ENCODE data around the gene EEF1G. TPM values are rescaled to one million over a fixed set of nuclear protein-coding genes. Genes with fewer than 3 reads are reported as not detected.

EEF1G gene, protein sequence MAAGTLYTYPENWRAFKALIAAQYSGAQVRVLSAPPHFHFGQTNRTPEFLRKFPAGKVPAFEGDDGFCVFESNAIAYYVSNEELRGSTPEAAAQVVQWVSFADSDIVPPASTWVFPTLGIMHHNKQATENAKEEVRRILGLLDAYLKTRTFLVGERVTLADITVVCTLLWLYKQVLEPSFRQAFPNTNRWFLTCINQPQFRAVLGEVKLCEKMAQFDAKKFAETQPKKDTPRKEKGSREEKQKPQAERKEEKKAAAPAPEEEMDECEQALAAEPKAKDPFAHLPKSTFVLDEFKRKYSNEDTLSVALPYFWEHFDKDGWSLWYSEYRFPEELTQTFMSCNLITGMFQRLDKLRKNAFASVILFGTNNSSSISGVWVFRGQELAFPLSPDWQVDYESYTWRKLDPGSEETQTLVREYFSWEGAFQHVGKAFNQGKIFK
- total RNA-seq: 1,936 and 2,201 TPM in 2 replicates

DNA sequence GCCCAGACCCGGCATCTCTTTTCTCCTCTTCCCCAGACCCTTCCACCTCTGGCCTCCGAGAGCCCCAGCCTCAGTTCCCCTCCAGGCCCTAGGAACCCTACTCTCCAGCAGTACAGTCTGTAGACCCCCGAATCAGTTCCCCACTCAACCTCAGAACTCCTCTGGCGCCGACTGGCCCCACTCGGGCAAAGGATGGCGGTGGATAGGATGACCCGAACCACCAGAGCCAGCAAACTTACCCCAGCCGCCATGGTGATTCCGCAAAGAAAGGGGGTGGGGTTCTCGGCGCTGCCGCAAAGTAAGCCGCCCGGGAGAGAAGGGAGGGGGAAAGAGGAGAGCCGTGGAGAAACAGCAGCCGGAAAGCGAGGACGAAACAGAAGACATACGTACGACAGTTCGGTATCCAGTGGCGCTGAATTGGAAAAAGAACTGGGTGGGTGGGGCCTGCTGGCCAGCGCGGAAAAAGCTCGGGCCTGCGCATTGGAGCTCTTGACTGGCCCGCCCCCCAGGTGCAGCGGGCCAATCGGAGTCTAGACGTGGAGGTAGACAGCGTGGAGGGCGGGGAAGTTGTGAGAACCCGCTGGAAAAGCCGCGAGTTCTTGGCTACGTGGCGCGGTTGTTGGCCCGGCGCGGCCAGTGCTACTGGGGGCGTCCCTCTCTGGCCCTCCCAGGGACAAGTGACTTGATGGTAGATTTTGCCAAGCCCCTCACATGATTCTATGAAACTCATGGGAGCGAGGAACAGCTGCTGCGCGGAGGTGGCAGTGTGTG is at the start of gene EEF1G:
Gene EEF1G, minus strand, starts transcription at position 300 of the 771 bp plus-strand sequence. Its CDS starts 49 bp downstream, at position 251.

DNA sequence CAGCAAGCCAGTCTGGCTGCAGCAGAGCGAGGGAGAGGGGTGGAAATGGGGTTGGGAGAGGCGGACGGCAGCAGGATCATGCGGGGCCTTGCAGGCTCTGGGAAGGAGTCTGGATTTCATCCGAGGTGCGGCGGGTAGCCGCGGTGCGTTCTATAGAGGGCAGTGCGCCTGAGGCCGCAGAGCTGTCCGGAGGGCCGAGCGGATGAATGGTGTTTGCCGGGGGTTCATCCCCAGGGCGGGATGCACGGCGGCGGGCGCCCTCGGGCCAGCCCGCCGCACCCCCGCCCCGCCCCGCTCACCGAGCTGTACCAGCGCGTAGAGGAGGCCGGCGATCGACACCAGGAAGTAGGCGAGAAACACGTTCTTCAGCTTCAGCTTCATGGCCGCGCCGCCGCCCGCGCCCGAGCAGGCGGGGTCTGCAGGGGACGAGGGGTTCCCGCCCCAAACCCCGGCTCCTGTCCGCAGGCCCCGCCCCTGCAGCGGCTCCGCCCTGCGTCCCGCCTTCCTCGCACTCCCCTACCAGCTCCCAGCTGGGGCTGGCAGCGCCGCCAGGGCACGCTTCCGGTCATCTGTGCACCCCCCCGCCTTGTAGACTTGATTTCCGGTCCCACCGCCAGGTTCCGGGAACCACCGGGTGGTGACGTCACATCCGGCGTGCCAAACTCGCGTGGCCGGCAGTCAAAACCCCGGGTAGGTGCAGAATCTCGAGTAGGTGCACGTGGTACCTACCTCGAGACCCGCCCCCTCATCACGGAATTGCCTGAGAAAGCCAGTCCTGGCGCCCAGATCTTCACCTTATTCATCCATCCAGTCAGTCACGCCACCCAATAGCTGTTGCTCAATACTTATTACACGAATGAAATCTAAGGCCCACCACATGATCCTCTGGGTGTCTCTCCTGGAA is 48.1 kb upstream of the EEF1G start, which contains the start of gene B3GAT3:
Gene B3GAT3, minus strand, starts transcription at position 420 of the 904 bp plus-strand sequence. Its CDS starts 39 bp downstream, at position 381.

DNA sequence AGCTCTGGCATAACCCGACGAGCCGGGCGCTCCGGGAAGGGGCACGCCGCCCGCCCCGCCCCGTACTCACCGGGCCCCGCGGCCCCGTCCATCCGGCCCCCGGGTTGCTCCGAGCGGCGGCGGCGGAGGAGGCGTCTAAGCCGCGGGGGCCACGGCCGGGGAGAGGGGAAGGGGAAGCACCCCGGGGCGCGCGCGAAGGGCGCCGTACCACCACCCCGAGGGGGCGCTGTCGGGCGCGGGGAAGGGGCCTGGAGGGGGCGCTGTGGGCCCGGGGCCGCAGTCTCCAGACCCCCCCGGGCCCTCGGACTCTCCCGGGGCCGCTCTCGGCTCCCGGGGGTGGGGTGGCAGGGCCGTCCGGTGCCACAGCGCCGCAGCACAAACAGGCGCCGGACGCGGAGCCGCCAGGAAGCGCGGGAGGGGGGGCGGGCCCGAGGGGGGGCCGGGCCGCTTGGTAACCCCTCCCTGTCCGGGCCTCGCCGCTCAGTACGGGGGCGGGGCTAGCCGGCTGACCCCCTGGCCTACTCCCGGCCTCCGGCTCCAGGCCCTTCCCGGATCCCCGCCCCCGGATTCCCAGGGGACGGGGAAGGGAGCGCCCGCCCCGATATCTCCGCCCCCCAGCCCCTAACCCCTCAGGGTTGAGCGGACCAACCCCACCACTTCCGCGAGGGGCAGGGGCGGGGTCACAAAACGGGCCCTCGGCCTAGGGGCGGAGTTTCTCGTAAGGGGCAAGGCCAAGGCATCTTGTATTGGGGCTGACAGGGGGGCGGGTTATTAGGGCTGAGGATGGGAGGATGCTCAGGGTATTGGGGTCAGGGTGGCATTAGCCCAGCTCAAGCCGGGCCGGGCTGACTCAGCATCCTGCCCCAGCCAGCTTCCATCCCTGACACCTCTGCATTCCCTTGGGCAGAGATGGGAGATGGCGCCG is 38.9 kb upstream of the EEF1G start, which contains the start of the genes EML3 and ROM1:
Gene EML3, minus strand, starts transcription at position 410 of the 925 bp plus-strand sequence. Its CDS starts 318 bp downstream, at position 92.
Gene ROM1, plus strand, starts transcription at position 892 of the 925 bp plus-strand sequence. Its CDS starts 25 bp downstream, at position 917.

DNA sequence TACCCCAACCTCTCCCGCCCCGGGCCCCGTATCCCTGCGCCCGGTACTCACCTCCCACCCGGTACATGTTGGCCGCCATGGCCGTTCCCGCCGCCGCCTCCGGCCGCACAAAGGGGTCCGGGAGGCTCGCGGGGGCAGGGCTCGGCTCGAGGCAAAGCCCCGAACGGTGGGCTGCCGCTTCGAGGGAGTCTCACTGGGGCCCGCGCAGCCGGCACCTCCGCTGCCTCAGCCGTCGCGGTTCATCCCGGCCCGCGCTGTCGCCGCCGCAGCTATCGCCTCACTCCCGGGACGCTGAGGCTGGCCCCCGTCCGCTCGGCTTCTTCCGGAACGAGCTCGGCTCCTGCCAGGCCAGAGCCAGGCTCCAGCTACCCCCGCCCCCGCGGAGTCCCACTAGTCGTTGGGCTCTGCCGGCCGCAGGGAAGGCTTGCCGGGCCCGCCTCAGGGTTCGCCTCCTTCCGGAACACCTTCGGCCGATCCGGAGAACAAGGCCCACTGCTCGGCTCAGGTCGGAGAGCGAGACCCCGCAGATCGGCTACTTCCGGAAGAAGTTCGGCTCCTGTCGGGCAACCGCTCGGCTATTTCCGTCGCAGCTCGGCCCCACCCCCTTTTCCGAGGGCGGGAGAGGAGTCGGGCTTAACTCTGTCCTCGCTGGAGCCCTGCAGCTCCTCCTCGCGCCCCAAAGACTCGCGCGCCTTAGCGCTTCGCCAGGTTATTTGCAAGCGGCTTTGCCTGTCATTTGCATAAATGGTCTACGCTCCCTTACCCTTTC is 27.9 kb upstream of the EEF1G start, which contains the start of gene MTA2:
Gene MTA2, minus strand, starts transcription at position 494 of the 769 bp plus-strand sequence. Its CDS starts 415 bp downstream, at position 79.

DNA sequence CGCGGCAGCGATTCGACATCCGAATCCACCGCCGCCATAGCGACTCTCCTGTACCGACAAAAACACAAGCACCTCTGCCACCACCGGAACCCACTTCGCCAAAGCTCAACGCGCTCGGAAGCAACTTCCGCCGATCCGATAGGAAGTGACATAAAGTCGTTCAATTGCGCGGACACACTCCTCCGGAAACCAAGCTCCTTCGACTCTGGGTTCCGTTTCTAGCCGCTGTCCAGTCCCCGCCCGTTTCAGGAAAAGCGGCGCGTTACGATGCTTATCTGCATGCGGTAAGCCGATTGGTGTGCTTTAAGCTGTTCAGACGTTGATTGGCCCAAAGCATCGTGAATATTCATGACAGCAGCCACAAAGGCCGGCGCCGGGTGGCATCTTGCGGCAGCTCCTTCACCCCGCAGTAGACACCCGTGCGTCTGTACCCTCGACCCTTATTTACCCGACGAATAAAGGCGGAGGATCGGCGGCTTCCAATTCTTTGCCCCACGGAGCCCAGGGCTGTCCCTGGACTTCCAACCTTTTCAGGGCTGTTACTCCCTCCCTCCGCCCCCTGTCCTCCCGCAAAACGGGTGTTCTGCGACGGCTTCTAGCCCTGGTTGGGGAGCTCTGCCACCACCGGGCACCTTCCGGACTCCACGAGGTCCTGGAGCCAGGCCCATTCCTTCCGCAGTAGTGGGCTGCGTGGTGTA is 17.9 kb upstream of the EEF1G start, which contains the start of gene TUT1:
Gene TUT1, minus strand, starts transcription at position 76 of the 698 bp plus-strand sequence. Its CDS starts 38 bp downstream, at position 38.

DNA sequence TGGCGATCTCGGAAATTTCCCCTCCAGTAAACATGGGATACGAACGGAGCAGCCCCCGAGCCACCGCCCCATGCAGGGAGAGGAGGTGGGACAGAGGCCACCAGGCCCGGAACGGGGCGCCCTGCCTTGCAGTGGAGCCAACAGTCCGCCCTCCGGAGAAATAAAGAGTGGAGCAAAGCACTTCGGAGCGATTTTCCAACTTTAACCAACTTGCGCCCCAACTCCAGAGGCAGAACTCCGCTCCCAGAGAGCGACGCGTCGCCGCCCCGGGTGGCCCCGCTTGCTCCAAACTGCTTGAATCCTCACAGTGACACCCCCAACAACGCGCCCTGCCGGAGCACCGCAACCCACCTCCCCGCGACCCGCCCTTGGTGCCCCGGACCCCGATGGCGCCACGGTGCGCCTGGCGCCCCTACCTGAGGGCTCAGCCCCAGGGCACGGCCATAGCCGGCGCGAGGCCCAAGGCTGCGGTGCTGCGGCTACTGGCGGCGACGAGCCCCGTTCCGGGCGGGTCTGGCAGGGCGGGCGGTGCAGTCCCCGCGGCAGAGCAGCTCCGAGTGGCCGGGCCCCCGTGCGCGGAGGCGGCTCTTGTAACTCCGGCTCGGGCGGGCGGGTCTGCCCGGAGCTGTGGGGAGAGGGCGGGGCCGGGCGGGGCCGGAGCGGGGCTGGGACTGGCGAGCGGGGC is 27.3 kb downstream of the EEF1G start, which contains the start of gene AHNAK:
Gene AHNAK, minus strand, starts transcription at position 563 of the 685 bp plus-strand sequence. CDS start 10,708 bp downstream, outside the sequence.

Other genes with a start within 250 kb of the EEF1G start
- 0.19 TPM in 1 of 2 replicates, not detected in the other for gene ASRGL1, start 236.4 kb downstream of the EEF1G start, total RNA-seq
- not detected in 2 replicates for gene SCGB1A1, start 154.9 kb downstream of the EEF1G start, total RNA-seq
- 176 and 366 TPM in 2 replicates for gene AHNAK, start 27.1 kb downstream of the EEF1G start, total RNA-seq
- 8.4 and 13.9 TPM in 2 replicates for gene TUT1, start 17.6 kb upstream of the EEF1G start, total RNA-seq
- 97.5 and 169 TPM in 2 replicates for gene MTA2, start 28.0 kb upstream of the EEF1G start, total RNA-seq
- gene EML3, start 38.9 kb upstream of the EEF1G start, total RNA-seq: 20.2 and 28.7 TPM in 2 replicates
- 1.7 and 2.3 TPM in 2 replicates for gene ROM1, start 39.4 kb upstream of the EEF1G start, total RNA-seq
- gene B3GAT3, start 48.1 kb upstream of the EEF1G start, total RNA-seq: 42.0 and 47.1 TPM in 2 replicates
- 188 TPM in 2 replicates for gene GANAB, start 72.7 kb upstream of the EEF1G start, total RNA-seq
- gene INTS5, start 79.4 kb upstream of the EEF1G start, total RNA-seq: 21.2 and 29.4 TPM in 2 replicates
- gene C11orf98, start 91.3 kb upstream of the EEF1G start, total RNA-seq: 53.8 and 88.1 TPM in 2 replicates
- 7.8 and 19.2 TPM in 2 replicates for gene CSKMT, start 91.4 kb upstream of the EEF1G start, total RNA-seq
- gene UQCC3, start 97.8 kb upstream of the EEF1G start, total RNA-seq: 12.5 and 22.6 TPM in 2 replicates
- 2.4 and 3.4 TPM in 2 replicates for gene LBHD1, start 98.4 kb upstream of the EEF1G start, total RNA-seq
- 139 and 165 TPM in 2 replicates for gene UBXN1, start 105.2 kb upstream of the EEF1G start, total RNA-seq
- 0.08 TPM in 2 replicates for gene LRRN4CL, start 115.6 kb upstream of the EEF1G start, total RNA-seq
- 20.9 and 34.7 TPM in 2 replicates for gene BSCL2, start 133.5 kb upstream of the EEF1G start, total RNA-seq
- not detected in 2 replicates for gene GNG3, start 133.8 kb upstream of the EEF1G start, total RNA-seq
- gene HNRNPUL2, start 153.6 kb upstream of the EEF1G start, total RNA-seq: 6.4 and 6.5 TPM in 2 replicates
- 15.5 and 17.5 TPM in 2 replicates for gene TTC9C, start 154.6 kb upstream of the EEF1G start, total RNA-seq
- gene ZBTB3, start 180.3 kb upstream of the EEF1G start, total RNA-seq: 5.0 and 6.1 TPM in 2 replicates
- gene POLR2G, start 187.7 kb upstream of the EEF1G start, total RNA-seq: 125 and 151 TPM in 2 replicates
- gene TAF6L, start 197.5 kb upstream of the EEF1G start, total RNA-seq: 11.5 and 22.3 TPM in 2 replicates
- 46.2 and 52.1 TPM in 2 replicates for gene TMEM179B, start 213.5 kb upstream of the EEF1G start, total RNA-seq
- gene TMEM223, start 218.1 kb upstream of the EEF1G start, total RNA-seq: 42.2 and 53.8 TPM in 2 replicates
- 21.8 and 26.4 TPM in 2 replicates for gene NXF1, start 231.5 kb upstream of the EEF1G start, total RNA-seq

Data from hair follicular keratinocyte (primary cell).